Adrenal gland (tissue), 5 donors: ENCODE results near the gene CD101.

ENCODE experiments used
- POLR2A ChIP-seq, 2 donors: fragments of 450-650 bp; IDR thresholded peaks; one replicate each; pipeline ENCODE4 v1.6.1; 2017; ENCODE audit warnings: antibody characterized with exemption in 2 of 2, mild to moderate bottlenecking in 2 of 2, moderate library complexity in 1 of 2
- TF ChIP-seq, protein P1 (sequence below), 6 experiments: fragments of 450-650 bp in 4 of 6; fragments of 200-600 bp in 2 of 6; sonication (generic) in 1 of 6; IDR thresholded peaks; 1 replicate in 5 of 6; 2 replicates in 1 of 6; pipeline versions ENCODE4 v1.5.1 to v1.8.0; 2016 to 2021; ENCODE audit warnings: antibody characterized with exemption in 6 of 6, mild to moderate bottlenecking in 2 of 6, moderate library complexity in 1 of 6
- donor health status: DM: no; HTN: no; CAD: no.

DNA sequence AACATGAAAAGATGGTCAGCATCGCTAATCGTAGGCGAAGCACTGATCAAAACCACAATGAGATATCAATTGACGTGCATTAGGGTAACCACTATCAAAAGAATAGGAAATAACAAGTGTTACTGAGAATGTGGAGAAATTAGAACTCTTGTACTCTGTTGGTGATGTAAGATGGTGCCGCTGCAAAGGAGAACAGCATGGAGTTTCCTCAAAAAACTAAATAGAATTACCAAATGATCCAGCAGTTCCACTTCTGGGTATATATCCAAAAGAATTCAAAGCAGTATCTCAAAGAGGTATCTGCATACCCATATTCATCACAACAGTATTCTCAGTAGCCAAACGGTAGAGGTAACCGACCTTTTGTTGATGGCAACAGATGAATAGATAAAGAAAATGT, 8.3 kb upstream of the CD101 start:
- TF ChIP-seq, protein P1, sequence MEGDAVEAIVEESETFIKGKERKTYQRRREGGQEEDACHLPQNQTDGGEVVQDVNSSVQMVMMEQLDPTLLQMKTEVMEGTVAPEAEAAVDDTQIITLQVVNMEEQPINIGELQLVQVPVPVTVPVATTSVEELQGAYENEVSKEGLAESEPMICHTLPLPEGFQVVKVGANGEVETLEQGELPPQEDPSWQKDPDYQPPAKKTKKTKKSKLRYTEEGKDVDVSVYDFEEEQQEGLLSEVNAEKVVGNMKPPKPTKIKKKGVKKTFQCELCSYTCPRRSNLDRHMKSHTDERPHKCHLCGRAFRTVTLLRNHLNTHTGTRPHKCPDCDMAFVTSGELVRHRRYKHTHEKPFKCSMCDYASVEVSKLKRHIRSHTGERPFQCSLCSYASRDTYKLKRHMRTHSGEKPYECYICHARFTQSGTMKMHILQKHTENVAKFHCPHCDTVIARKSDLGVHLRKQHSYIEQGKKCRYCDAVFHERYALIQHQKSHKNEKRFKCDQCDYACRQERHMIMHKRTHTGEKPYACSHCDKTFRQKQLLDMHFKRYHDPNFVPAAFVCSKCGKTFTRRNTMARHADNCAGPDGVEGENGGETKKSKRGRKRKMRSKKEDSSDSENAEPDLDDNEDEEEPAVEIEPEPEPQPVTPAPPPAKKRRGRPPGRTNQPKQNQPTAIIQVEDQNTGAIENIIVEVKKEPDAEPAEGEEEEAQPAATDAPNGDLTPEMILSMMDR (IDR thresholded peaks at IDR 0.05), result no peak
- TF ChIP-seq POLR2A (IDR thresholded peaks at IDR 0.05), result no peak
